GM21737 (cell line): Measurements from ENCODE around the gene USHBP1.
A peak's percentile ranks its signal among the peaks of the same experiment; 100 is the strongest.

Experiments used
- ATAC-seq: cut with Tn5 transposase; IDR thresholded peaks from one replicate; pipeline ENCODE4 v1.9.1; 2021; ENCODE audit warnings: mild to moderate bottlenecking, moderate library complexity; ENCODE audit not compliant: unreplicated experiment

The USHBP1 gene

GRCh38 chr19:17263712-17264640, 569 bp downstream of the USHBP1 start:
- ATAC-seq, result no peak

GRCh38 chr19:17262557-17262956, 2.0 kb downstream of the USHBP1 start:
- no peak for ATAC-seq

GRCh38 chr19:17260842-17261325, 3.7 kb downstream of the USHBP1 start:
- ATAC-seq, result peak; percentile 81

GRCh38 chr19:17259934-17260333, 4.6 kb downstream of the USHBP1 start:
- ATAC-seq, result no peak

- ATAC-seq, result no peak
These were observed 5.3 kb downstream of the USHBP1 start for GRCh38 chr19:17259118-17259780.

- no peak for ATAC-seq
These were observed 8.4 kb downstream of the USHBP1 start for GRCh38 chr19:17256130-17256529.

GRCh38 chr19:17255150-17255621, 9.4 kb downstream of the USHBP1 start:
- no peak for ATAC-seq

- ATAC-seq, result no peak
These were observed 9.9 kb downstream of the USHBP1 start for GRCh38 chr19:17254636-17255035.

- ATAC-seq, result no peak
These were observed 14.5 kb downstream of the USHBP1 start for GRCh38 chr19:17249887-17250548.

GRCh38 chr19:17248011-17248776, 16.4 kb downstream of the USHBP1 start:
- no peak for ATAC-seq

- ATAC-seq, result no peak
These were observed 17.7 kb downstream of the USHBP1 start for GRCh38 chr19:17246681-17247425.

GRCh38 chr19:17245535-17245984, 19.0 kb downstream of the USHBP1 start, which contains the start of gene NR2F6:
Gene NR2F6 (minus strand): TSS chr19:17245919. CDS start chr19:17245220, 699 bp downstream.
- peak; percentile 7 for ATAC-seq

GRCh38 chr19:17244618-17245534, 19.7 kb downstream of the USHBP1 start:
- ATAC-seq, result peak; percentile 17

- ATAC-seq, result no peak
These were observed 20.5 kb downstream of the USHBP1 start for GRCh38 chr19:17243830-17244617.

GRCh38 chr19:17243211-17243829, 21.2 kb downstream of the USHBP1 start:
- ATAC-seq, result no peak

- ATAC-seq, result no peak
These were observed 21.9 kb downstream of the USHBP1 start for GRCh38 chr19:17242431-17243208.
